ENCODE data around the gene SGMS1.

SGMS1 gene

GRCh38 chr10:50582046-50582445, 41.7 kb downstream of the SGMS1 start:
- ATAC-seq: no peak
- TF ChIP-seq ARNTL (CRISPR knock-in tag; IDR thresholded peaks at IDR 0.05; ENCODE audit: borderline replicate concordance, low read depth) (no peak), CSDC2 (CRISPR knock-in tag; IDR thresholded peaks at IDR 0.05) (no peak), RARB (CRISPR knock-in tag; IDR thresholded peaks at IDR 0.05) (no peak), PATZ1 (CRISPR knock-in tag; IDR thresholded peaks at IDR 0.05; ENCODE audit: borderline replicate concordance) (no peak), TSHZ2 (CRISPR knock-in tag; IDR thresholded peaks at IDR 0.05) (no peak), ZNF70 (CRISPR knock-in tag; IDR thresholded peaks at IDR 0.05) (no peak), BACH2 (CRISPR knock-in tag; IDR thresholded peaks at IDR 0.05; ENCODE audit: borderline replicate concordance) (no peak), ZFP30 (CRISPR knock-in tag; IDR thresholded peaks at IDR 0.05) (no peak), PPARA (CRISPR knock-in tag; IDR thresholded peaks at IDR 0.05; ENCODE audit: borderline replicate concordance) (no peak), POU6F1 (CRISPR knock-in tag; IDR thresholded peaks at IDR 0.05; ENCODE audit: borderline replicate concordance, low read depth) (no peak), ISL1 (CRISPR knock-in tag; IDR thresholded peaks at IDR 0.05) (no peak), TOX (CRISPR knock-in tag; IDR thresholded peaks at IDR 0.05; ENCODE audit: borderline replicate concordance) (no peak), ZNF8 (CRISPR knock-in tag; IDR thresholded peaks at IDR 0.05) (no peak), GLIS3 (CRISPR knock-in tag; IDR thresholded peaks at IDR 0.05) (no peak), ZC3H10 (CRISPR knock-in tag; IDR thresholded peaks at IDR 0.05) (no peak), ZNF565 (CRISPR knock-in tag; conservative IDR thresholded peaks at IDR 0.05; ENCODE audit: low read depth) (no peak), CSRNP3 (CRISPR knock-in tag; IDR thresholded peaks at IDR 0.05) (no peak), OSR1 (CRISPR knock-in tag; IDR thresholded peaks at IDR 0.05) (no peak), ZFP3 (CRISPR knock-in tag; IDR thresholded peaks at IDR 0.05) (no peak), CREB5 (CRISPR knock-in tag; IDR thresholded peaks at IDR 0.05; ENCODE audit: low read depth) (no peak)

GRCh38 chr10:50580262-50580891, 43.4 kb downstream of the SGMS1 start:
- no peak for ATAC-seq
- no peak for TF ChIP-seq GLIS3 (CRISPR knock-in tag; IDR thresholded peaks at IDR 0.05)
- TF ChIP-seq RARB (CRISPR knock-in tag; IDR thresholded peaks at IDR 0.05): no peak
- TF ChIP-seq ZNF8 (CRISPR knock-in tag; IDR thresholded peaks at IDR 0.05): no peak
- TF ChIP-seq SNAI2 (CRISPR knock-in tag; IDR thresholded peaks at IDR 0.05): no peak

Data from SK-N-SH treated with all-trans-retinoic acid at 6 μM for 48 hours (cell line).